ACHN (cell line): Measurements from ENCODE around the gene ZBTB18.

Source experiments
- DNase-seq: peaks from one replicate; pipeline ENCODE4 v3.0.0-alpha.2; 2015
- in situ Hi-C: cut with HindIII; loops from 2 replicates; pipeline ENCODE4 v1.10.0; 2017; ENCODE audit warnings: low sequenced_read_pairs, low pct_ligation_motif_present, low pct_unique_long_range_greater_than_20kb

Gene ZBTB18

DNA sequence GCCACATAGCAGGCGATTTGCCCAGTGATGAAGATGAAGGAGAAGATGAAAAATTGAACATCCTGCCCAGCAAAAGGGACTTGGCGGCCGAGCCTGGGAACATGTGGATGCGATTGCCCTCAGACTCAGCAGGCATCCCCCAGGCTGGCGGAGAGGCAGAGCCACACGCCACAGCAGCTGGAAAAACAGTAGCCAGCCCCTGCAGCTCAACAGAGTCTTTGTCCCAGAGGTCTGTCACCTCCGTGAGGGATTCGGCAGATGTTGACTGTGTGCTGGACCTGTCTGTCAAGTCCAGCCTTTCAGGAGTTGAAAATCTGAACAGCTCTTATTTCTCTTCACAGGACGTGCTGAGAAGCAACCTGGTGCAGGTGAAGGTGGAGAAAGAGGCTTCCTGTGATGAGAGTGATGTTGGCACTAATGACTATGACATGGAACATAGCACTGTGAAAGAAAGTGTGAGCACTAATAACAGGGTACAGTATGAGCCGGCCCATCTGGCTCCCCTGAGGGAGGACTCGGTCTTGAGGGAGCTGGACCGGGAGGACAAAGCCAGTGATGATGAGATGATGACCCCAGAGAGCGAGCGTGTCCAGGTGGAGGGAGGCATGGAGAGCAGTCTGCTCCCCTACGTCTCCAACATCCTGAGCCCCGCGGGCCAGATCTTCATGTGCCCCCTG lies 3.3 kb downstream of the ZBTB18 start:
- peak; percentile 48 for DNase-seq
- in situ Hi-C loops: no loop called here

DNA sequence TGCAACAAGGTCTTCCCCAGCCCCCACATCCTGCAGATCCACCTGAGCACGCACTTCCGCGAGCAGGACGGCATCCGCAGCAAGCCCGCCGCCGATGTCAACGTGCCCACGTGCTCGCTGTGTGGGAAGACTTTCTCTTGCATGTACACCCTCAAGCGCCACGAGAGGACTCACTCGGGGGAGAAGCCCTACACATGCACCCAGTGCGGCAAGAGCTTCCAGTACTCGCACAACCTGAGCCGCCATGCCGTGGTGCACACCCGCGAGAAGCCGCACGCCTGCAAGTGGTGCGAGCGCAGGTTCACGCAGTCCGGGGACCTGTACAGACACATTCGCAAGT lies 3.8 kb downstream of the ZBTB18 start:
- peak; percentile 65 for DNase-seq
- in situ Hi-C loops: no loop called here

DNA sequence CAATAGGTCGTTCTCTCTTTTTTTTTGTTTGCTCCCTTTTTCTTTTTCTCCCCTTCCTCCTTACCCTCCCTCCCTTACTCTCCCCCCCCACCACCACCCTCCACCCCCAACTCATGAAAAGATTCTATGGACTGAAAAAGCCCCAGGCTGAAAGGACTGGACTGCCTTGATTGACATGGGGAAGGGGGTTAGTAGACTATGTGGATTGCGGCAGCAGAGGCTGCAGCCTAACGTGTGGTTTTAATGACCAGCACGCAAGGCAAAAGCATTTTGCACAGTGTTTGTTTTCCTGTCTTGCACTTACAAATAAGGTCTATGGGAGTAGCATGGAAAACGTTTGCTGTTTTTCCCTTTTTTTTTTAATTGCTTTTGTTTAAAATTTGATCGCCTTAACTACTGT lies 5.5 kb downstream of the ZBTB18 start:
- peak; percentile 68 for DNase-seq
- in situ Hi-C loops: no loop called here

DNA sequence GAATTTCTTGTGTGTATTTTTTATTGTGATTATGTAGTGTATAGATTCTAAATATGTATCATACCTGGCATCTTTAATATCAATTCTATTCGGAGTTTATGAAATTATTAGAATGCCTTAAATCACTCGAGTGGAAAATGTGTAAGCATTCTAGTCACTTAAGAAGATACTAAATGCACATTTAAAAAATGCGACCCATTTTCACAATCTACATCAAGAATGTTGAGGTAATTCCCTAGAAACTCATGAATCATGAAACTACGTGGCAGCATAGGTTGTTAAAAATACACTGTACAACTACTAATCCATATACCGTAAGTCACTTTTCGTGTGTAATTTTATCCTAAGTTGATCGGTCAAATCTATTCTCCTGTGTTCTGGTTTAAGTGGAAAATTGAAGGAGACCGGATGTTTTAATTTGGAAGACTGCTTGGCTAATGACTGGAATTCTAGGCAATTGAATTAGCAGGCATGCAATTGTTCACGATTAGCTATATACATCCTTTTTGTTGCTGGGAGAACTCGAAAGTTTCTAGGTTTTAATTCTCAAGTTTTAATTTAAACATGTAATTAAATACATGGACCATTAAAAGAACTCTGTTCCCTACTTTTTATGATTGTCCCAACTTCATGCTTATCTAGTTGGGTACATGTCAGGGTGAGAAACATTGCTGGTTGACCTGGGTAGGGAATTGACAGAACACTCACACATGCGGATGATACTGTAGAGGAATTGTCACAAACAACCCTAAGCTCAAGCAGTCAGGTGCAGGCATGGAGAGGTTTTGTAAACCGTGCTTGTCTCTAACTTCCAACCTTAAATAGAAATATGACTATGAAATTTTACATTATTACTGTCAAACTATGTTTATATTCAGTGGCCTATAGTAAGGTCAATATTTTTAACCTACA lies 6.6 kb downstream of the ZBTB18 start:
- peak; percentile 49 for DNase-seq
- in situ Hi-C loops: no loop called here

DNA sequence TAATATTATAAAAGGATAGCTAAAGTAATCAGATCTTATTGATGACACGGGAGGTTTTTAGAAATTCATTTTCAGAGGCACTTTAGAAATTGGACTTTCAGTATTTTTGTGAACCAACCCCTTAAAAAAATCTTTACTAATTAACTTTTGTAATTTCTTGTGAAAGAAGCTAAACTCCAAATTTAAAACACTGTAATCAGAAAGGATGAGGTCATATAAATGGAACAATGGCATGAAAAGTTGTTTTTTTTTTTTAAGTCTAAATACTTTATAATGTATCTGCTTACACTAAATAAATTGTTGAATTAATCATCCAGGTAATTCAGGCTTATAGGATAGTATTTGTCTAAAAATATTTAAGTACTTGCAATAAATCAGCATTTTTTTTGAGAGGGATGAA lies 9.0 kb downstream of the ZBTB18 start:
- in situ Hi-C loops: no loop called here
- DNase-seq: peak; percentile 18

DNA sequence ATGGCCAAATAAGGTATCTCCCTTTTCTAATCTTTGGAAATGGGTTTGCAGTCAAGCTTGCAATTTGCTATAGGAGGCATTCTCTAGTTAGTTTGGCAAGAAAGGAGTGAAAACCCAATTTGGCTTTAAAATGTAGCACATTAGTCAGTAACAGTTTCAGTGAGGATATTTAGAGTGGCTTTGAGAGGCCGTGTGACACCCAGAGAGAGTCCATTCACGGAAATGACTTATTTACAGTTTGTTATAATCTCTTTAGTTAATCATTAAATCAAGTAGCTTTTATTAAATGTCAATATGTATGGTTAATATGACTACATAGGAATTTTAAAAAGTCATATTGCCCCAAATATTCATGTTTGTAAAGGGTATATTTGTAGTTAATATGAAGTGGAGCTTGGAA lies 9.6 kb downstream of the ZBTB18 start:
- DNase-seq: peak; percentile 64
- in situ Hi-C loops: no loop called here

DNA sequence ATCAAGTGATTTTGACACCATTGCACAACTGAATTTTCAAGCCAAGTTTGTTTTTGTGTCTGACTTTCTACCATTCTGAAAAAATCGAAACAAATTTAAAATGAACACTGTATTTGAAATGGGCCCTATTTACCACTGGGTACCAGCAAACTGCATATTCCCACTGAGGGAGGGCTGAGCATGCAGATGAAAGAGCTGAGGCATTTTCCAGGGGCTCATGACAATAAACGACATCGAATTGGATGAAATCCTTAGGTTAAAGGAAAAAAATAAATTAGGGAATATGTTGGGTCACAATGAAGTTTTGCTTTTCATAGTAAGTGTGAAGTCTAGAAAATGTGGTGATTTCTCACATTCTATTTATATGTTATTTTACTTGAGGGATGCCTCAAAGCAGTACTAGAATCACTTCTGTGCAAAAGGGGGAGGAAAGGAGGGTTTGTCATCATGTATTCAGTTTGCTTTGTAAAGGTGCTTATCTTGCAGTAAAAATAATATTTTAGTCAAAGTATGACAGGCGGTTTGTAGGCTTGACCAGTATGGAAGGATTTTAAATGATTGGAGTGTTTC lies 11.2 kb downstream of the ZBTB18 start:
- peak; percentile 16 for DNase-seq
- in situ Hi-C loops: no loop called here

DNA sequence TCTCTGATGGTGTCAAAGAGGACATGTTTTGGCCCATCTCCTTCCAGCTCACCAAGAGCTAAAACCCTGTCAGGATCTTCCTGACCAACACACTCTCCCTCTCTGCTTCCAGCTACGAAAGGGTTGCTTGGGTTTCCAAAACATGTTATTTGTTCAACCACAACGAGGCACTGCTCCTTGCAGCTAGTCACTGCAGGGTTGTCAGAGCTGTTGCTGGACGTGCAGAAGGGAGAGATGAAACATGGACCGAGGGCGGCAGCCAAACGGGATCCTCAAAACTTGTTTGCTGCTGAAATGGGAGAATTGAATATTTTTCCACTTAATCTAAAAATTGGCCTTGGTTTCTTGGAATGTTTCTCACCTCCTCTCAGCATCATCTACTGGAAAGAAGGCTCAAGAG lies 12.4 kb downstream of the ZBTB18 start:
- peak; percentile 79 for DNase-seq
- in situ Hi-C loops: no loop called here

DNA sequence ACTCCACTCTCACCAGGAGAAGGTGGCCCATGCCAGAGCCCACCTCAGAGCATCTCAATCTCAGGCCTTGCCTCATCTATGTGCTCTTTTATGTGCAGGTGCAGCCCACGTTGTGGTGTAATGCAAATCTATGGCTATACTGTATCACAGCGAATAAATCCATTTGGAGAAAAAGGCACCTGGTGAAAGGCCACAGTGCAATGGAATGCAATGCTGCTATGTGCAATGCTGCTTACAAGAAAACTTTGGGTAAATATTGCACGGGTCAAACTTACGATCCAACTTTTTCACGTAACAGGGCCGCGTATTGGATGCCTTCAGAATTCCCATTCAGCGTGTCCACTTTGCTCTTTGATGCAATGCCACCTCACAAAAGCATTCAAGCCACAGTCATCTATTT lies 13.5 kb downstream of the ZBTB18 start:
- in situ Hi-C loops: no loop called here
- peak; percentile 72 for DNase-seq

DNA sequence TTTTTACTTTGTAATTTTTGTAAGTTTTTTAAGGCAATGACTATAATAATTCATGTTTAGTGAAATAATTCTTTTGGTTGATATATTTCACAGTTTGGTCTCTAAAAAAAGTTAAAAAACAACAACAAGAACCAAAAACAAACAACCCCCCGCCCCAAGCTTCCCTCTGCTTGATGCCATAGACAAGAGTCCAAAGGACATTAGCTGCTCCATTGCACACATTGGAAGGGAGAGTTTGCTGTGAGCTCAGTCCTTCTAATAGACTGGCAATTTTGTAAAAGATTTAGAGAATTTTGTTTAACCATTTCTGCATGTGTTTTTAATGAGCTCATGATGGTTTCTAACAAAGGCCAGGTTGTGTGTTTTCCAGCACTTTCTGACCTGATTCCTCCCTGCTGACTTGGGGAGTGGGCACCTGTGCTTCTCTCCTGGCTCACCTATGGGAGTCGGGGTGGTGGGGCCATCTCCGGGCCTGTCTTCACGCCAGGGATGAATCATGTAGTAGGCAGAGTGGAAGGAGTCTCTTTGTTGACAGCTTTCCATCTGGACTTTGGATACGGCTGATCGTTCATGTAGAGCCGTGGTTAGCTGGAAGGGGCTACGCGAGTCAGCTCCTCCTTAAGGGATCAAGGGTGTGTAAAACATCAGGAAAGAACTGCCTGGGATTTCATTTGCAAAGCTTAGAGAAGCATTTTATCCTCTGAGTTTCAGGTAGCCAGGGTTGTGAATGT lies 14.1 kb downstream of the ZBTB18 start:
- peak; percentile 95 for DNase-seq
- in situ Hi-C loops: no loop called here

DNA sequence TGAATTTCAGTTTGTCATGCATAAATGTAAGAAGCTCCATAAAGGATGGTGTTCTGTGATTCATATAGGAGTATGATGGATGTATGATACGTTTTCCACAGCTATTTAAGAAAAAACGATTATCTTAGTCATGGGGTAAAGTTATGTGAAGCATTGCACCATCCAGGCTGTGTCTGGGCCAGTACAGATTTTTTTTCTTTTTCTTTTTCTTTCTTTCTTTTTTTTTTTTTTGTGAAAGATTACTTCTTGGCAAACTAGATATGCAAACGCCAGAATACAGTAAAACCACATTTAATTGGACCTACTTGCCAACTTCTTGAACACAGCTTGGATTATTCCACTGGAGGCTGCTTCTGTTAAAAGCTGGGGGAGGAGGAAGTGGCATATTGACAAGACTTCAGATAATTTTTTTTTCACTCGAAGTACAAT lies 14.9 kb downstream of the ZBTB18 start:
- in situ Hi-C loops: no loop called here
- DNase-seq: peak; percentile 52

DNA sequence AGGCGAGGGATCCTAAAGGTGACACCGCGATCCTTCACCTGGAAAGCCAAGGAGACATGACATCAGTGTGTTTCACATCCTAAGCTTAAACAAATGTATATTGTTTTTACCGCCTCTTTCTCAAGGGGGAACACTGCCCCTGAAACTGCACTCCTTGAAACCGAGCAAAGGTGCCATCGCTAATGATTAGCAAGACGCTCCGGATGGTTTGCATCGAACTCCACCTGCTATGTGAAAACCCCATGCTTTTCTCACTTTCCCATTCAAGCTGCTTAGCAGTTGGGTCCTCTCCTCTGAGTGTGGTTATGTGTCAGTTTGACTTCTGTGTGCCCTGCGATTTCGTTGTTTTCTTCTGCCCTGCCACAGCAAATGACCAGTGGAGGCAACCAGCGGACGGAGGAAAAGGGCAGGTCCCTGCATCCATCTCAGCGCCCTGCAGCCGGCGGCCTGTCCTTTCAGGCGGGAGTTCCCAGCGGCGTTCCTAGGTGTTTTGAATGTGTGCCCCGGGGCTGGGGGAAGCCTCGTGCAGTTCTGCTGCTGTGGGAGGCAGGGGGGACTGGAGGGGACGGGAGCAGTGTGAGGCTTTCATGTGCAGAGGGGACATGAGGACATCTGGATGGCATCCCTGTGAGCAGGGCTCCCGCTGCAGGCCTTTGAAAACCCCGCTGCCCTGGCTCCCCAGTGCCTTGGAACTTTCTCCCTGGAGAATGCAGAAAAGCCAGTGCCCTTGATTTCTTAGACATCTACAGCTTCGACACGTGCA lies 16.1 kb downstream of the ZBTB18 start:
- no peak for DNase-seq
- in situ Hi-C loops: no loop called here

DNA sequence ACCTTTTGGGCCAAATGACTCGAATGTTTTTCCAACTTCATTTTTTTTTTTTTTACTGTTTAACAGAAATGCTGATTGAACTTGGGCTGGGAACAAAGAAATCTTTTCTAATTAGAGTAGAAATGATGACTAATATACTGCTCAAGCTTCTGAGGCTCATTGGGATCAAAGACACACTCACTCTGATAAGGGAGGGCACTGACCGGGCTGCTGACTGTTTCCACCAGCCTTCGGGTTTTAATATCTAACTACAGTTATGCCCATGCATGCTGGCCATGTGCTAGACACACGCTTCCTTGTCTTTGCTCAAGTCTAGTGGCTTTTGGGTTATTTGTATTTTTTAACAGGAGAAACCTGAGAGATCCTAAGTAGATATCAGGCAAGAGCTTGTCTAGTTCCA lies 16.8 kb downstream of the ZBTB18 start:
- in situ Hi-C loops: no loop called here
- no peak for DNase-seq

DNA sequence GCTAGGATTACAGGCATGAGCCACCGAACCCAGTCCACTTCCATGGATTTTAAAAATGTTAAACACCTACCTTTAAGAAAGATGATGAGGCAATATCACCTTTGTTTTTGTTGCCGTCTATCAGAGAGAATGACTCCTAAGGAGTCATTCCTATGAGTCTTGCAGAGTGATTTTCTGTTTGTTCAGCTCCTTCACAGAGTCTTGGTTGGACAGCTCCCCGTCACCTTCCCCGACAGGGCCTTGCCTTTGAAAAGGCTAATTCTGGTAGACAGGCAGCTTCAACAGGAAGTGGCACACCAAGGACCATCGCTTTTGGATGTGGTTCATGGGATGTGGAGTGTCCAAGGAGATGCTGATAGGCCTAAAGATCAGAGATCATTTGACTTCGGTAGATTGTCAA lies 17.5 kb downstream of the ZBTB18 start:
- in situ Hi-C loops: no loop called here
- DNase-seq: no peak

DNA sequence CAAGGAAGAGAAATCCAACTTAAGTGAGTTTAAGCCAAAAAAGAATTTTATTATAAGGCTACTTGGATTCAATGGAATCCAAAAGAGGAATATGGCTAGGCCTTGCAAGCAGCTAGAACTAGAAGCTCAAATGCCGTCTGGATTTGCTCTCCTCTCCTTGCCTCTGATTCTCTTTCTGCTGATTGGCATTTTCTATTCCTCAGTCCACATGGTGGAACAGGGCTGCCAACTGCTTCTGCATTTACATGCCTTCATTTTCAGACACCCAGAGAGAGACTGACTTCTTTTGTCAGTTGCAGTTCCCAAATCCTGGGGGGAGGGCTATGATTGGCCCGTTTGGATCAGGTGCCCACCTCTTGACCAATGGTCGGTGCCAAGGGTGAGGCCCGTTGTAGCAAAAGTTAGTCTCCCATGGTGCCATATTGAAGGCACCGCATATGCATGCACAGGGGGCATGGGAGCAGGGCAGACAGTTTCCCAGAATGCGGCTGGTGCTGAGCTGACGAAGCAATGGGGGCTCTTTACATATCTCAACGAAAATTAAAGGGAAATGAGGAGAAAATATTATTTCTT lies 18.3 kb downstream of the ZBTB18 start:
- in situ Hi-C loops: no loop called here
- DNase-seq: no peak

DNA sequence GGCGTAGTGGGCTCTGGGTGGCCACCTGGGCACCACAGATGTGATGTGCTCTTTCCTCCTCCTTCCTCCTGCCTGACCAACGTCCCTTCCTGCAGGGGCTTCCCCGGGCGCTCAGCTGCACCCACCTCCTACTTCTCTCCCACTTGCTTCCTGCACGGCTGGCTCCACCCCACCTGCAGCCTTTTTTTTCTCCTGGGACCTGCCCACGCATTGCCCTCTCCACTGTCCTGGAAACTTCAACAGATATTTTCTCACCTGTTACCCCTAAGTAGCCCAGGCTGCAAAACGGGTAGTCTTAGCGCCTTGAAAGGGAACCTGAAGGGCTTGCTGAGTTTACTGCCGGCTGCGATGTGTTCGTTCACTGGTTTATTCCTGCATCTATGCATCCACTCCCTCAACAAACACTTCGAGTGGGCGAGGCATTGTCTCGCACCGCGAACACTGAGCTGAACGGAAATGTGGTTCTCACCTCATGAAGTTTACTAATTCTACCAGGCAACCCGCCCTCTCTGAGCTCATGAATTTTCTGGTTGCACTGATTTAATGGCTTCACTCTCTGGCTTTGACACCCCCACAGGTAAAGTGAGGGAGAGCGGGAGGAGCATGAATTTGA lies 23.6 kb downstream of the ZBTB18 start:
- in situ Hi-C loops: no loop called here
- no peak for DNase-seq

DNA sequence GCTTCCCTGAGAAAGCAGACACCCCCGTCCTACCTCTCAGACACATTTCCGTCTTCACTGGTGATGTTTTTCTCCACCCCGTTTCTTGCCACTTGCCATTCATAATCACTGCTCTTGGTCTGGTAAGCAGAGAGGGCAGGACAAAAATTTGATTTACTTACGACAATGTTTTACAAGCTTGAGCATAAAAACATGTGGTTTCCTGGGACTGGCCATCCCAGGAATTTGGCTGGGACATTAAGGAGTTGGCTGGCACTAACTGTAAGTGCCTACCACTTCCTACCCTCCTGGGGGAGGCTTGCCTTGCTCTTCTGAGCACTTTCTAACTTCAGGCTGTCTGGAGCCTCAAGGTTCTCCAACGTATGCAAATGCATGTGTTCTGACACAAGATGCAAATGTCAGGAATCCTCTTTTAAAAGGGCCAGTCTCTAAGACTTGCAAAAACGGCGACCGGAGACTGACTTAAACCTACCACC lies 24.2 kb downstream of the ZBTB18 start:
- peak; percentile 67 for DNase-seq
- in situ Hi-C loops: no loop called here

DNA sequence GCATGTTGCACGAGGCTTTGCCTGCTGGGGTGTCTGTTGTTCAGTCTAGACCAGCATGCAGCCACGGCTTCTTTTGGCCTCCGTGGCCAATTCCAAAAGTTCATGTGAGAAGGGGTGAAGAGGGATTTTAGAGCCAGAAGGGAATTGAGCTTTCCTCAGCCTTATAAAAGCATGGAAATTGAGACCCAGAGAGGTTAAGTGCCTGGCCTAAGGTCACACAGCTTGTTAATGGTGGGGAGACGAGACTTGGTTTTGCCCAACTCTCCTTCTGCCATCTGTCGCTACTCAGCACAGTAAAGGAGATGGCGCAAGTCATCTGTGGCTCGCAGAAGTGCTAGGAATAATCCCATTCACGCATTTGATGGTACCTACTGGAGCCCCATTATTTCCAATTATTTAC lies 25.7 kb downstream of the ZBTB18 start:
- in situ Hi-C loops: no loop called here
- no peak for DNase-seq
